K562 (cell line): ENCODE measurements around the gene HNF4A. TPM values are rescaled to one million over a fixed set of nuclear protein-coding genes. Genes with fewer than 3 reads are reported as not detected.
A peak's percentile ranks its signal among the peaks of the same experiment; 100 is the strongest.

Experiments
- AFF1 ChIP-seq, 2 experiments: fragments of 450-650 bp; IDR thresholded peaks; 2 replicates each; pipeline ENCODE4 v1.6.1; 2018; ENCODE audit warnings: mild to moderate bottlenecking in 2 of 2, low read depth in 1 of 2; ENCODE audit not compliant: partially characterized antibody in 2 of 2
- ATF7 ChIP-seq: fragments of 450-650 bp; IDR thresholded peaks from 2 replicates; pipeline ENCODE4 v1.7.1; 2014; ENCODE audit warnings: mild to moderate bottlenecking, moderate library complexity
- CBFA2T2 ChIP-seq: fragments of 450-650 bp; conservative IDR thresholded peaks from 2 replicates; pipeline ENCODE4 v1.6.1; 2017; ENCODE audit warnings: mild to moderate bottlenecking
- E2F5 ChIP-seq: sonication (generic); formaldehyde crosslinking; IDR thresholded peaks from 2 replicates; pipeline ENCODE4 v1.8.0; 2022; ENCODE audit warnings: mild to moderate bottlenecking, missing genetic modification reagents
- ELF4 ChIP-seq: fragments of 450-650 bp; formaldehyde crosslinking; IDR thresholded peaks from 2 replicates; pipeline ENCODE4 v1.4.0; 2022; ENCODE audit warnings: missing genetic modification characterization
- ETV6 ChIP-seq, 3 experiments: fragments of 150-350 bp in 1 of 3; sonication (generic) in 1 of 3; formaldehyde crosslinking in 1 of 3; IDR thresholded peaks; 2 replicates each; pipeline versions ENCODE4 v1.6.1 to v1.8.0; 2014 to 2022; ENCODE audit warnings: borderline replicate concordance in 2 of 3, low read depth in 2 of 3, antibody characterized with exemption in 1 of 3, low read length in 1 of 3, mild to moderate bottlenecking in 1 of 3, missing genetic modification reagents in 1 of 3
- FOSL1 ChIP-seq: fragments of 200-800 bp; sonication (Bioruptor generic); conservative IDR thresholded peaks from 2 replicates; pipeline ENCODE4 v1.6.1; 2016; ENCODE audit warnings: missing genetic modification characterization, missing compliant biosample characterization
- GABPA ChIP-seq: fragments of 200-800 bp; sonication (Bioruptor generic); conservative IDR thresholded peaks from 2 replicates; pipeline ENCODE4 v1.6.1; 2016; ENCODE audit warnings: low read depth, missing genetic modification characterization, missing compliant biosample characterization
- HDAC2 ChIP-seq: fragments of 450-650 bp; IDR thresholded peaks from 2 replicates; pipeline ENCODE4 v1.6.1; 2016; ENCODE audit warnings: mild to moderate bottlenecking
- IFI16 ChIP-seq: fragments of 250-450 bp; sonication (Bioruptor Pico); IDR thresholded peaks from 2 replicates; pipeline ENCODE4 v2.1.2; 2022; ENCODE audit warnings: mild to moderate bottlenecking, inconsistent platforms
- KLF1 ChIP-seq: fragments of 450-650 bp; IDR thresholded peaks from 2 replicates; pipeline ENCODE4 v1.6.1; 2016; ENCODE audit warnings: missing genetic modification characterization, missing compliant biosample characterization
- NR1H2 ChIP-seq: sonication (generic); formaldehyde crosslinking; IDR thresholded peaks from 2 replicates; pipeline ENCODE4 v1.4.0; 2020; ENCODE audit warnings: mild to moderate bottlenecking, missing genetic modification reagents
- NR2C2 ChIP-seq, 2 experiments: fragments of 200-800 bp in 1 of 2; sonication (Bioruptor generic) in 1 of 2; sonication (generic) in 1 of 2; formaldehyde crosslinking in 1 of 2; IDR thresholded peaks; 2 replicates each; pipeline versions ENCODE4 v1.6.1 to v1.8.0; 2016 to 2022; ENCODE audit warnings: mild to moderate bottlenecking in 1 of 2, missing compliant biosample characterization in 1 of 2, missing genetic modification characterization in 1 of 2, missing genetic modification reagents in 1 of 2
- PKNOX1 ChIP-seq: fragments of 450-650 bp; IDR thresholded peaks from 2 replicates; pipeline ENCODE4 v1.6.1; 2016
- RCOR1 ChIP-seq, 2 experiments: IDR thresholded peaks; 2 replicates each; pipeline ENCODE4 v1.6.1; 2012; ENCODE audit warnings: low read depth in 2 of 2, low read length in 2 of 2, borderline replicate concordance in 1 of 2, improper control_type of control experiment in 1 of 2
- SOX6 ChIP-seq: fragments of 450-650 bp; IDR thresholded peaks from 2 replicates; pipeline ENCODE4 v1.6.1; 2014; ENCODE audit warnings: mild to moderate bottlenecking
- SUPT5H ChIP-seq: fragments of 450-650 bp; IDR thresholded peaks from 2 replicates; pipeline ENCODE4 v1.6.1; 2016
- ZNF311 ChIP-seq: fragments of 250-450 bp; sonication (Bioruptor Pico); IDR thresholded peaks from 2 replicates; pipeline ENCODE4 v1.4.0; 2020; ENCODE audit warnings: mild to moderate bottlenecking, moderate library complexity
- ZNF512 ChIP-seq: IDR thresholded peaks from 2 replicates; pipeline ENCODE4 v1.6.1; 2016; ENCODE audit warnings: missing genetic modification characterization, missing compliant biosample characterization
- polyA plus RNA-seq, 8 experiments: library from polyadenylated mRNA; depleted of rRNA in 4 of 8; stranded (reverse) in 5 of 8; unstranded in 3 of 8; fragments of >200 nt; fragmentation: Nextera tagmentation in 2 of 8; fragmentation: Illumina TruSeq in 1 of 8; extraction: Ambion mirVana in 2 of 8; extraction: Trizol in 1 of 8; gene quantifications; 2 replicates each; pipeline versions ENCODE4 v1.2.1 to v1.2.3, GENCODE V29; 2011 to 2014; ENCODE audit warnings: inconsistent platforms in 1 of 8, missing spikeins in 1 of 8
- total RNA-seq, 7 experiments: library from RNA; depleted of rRNA in 6 of 7; stranded (reverse); fragments of >200 nt in 6 of 7; fragmentation: Illumina TruSeq in 2 of 7; extraction: Trizol in 2 of 7; gene quantifications; 2 replicates each; pipeline versions ENCODE4 v1.2.1 to v1.2.3, GENCODE V29; 2011 to 2021; ENCODE audit warnings: low replicate concordance in 1 of 7

HNF4A gene
- total and polyA plus RNA-seq, 9 of the 15 experiments (the other 6 are each of a cell fraction or from before 2014, with no cell fraction given), result 0.03 to 0.27 (median 0.08) TPM; not detected in 5

GRCh38 chr20:44407402-44408184, 52.1 kb downstream of the HNF4A start (continued):
- TF ChIP-seq PKNOX1 (peak; percentile 75), ZNF512 (tag) (no peak), ATF7 (peak; percentile 32; the same call in 1 of the 2 replicates), RCOR1 (IDR thresholded peaks at IDR 0.05; ENCODE audit: borderline replicate concordance in 1 of 2, low read depth in 2 of 2, low read length in 2 of 2) (peak in 1 of 2 experiments; percentile 72; a peak in 2 of 4 replicates), E2F5 (no peak), SOX6 (no peak), FOSL1 (tag) (peak; percentile 83), IFI16 (CRISPR knock-in tag) (no peak), AFF1 (IDR thresholded peaks at IDR 0.05; ENCODE audit: low read depth in 1 of 2, partially characterized antibody in 2 of 2) (peak in 1 of 2 experiments; percentile 33), ZNF311 (CRISPR knock-in tag) (no peak), ELF4 (no peak), ETV6 (IDR thresholded peaks at IDR 0.05; ENCODE audit: borderline replicate concordance in 1 of 2, low read depth in 2 of 2, low read length in 1 of 2) (no peak), ETV6 (CRISPR knock-in tag; IDR thresholded peaks at IDR 0.05; ENCODE audit: borderline replicate concordance) (no peak), CBFA2T2 (peak; percentile 34; the same call in 1 of the 2 replicates), KLF1 (tag) (no peak), SUPT5H (no peak), GABPA (tag) (0 out of 2 replicates have a peak, but pooled peaks have one; percentile 24), HDAC2 (no peak), NR2C2 (CRISPR knock-in tag; IDR thresholded peaks at IDR 0.05) (no peak), NR2C2 (tag; IDR thresholded peaks at IDR 0.05) (peak; percentile 71; the same call in 1 of the 2 replicates), NR1H2 (CRISPR knock-in tag) (no peak)
